Lower lobe of right lung (tissue), 2 donors: Measurements from ENCODE around the gene SNX27. TPM values are rescaled to one million over a fixed set of nuclear protein-coding genes. Genes with fewer than 3 reads are reported as not detected.

Experiments
- ATAC-seq, 2 donors: fragments of 200-7000 bp; cut with Tn5 transposase; one replicate each; pipeline ENCODE4 v1.9.1; 2020 to 2022; ENCODE audit warnings: mild to moderate bottlenecking in 2 of 2, moderate library complexity in 2 of 2
- DNase-seq: peaks from one replicate; pipeline ENCODE4 v3.0.0-alpha.2; 2020
- H3K27ac ChIP-seq: fragments of 200-600 bp; one replicate; pipeline ENCODE4 v1.8.0; 2022
- H3K27me3 ChIP-seq: fragments of 200-600 bp; one replicate; pipeline ENCODE4 v1.8.0; 2022; ENCODE audit warnings: low read depth
- H3K36me3 ChIP-seq: fragments of 200-600 bp; one replicate; pipeline ENCODE4 v1.8.0; 2022; ENCODE audit warnings: mild to moderate bottlenecking
- H3K4me1 ChIP-seq: fragments of 200-600 bp; one replicate; pipeline ENCODE4 v1.8.0; 2022
- H3K4me3 ChIP-seq: fragments of 200-600 bp; one replicate; pipeline ENCODE4 v1.8.0; 2022; ENCODE audit warnings: mild to moderate bottlenecking
- H3K9me3 ChIP-seq: fragments of 200-600 bp; one replicate; pipeline ENCODE4 v1.8.0; 2022
- CTCF ChIP-seq: fragments of 200-600 bp; IDR thresholded peaks from one replicate; pipeline ENCODE4 v1.8.0; 2022; ENCODE audit warnings: antibody characterized with exemption, mild to moderate bottlenecking
- intact Hi-C: fragments of 100-400 bp; cut with DNase I; formaldehyde crosslinking; loops from one replicate; pipeline ENCODE4 v1.11.0; 2022
- long read RNA-seq: library from polyadenylated mRNA; unstranded; transcript quantifications from one replicate; pipeline ENCODE4 v2.0.0, GENCODE V29; 2021
- total RNA-seq: library from RNA; stranded (reverse); fragmentation: NEBNext Ultra II Directional; extraction: Animal tissue kit (Norgen Biotek cat#: 25700); gene quantifications from one replicate; pipeline ENCODE4 v1.2.1, GENCODE V29; 2021
- donor health status: DM: no; HTN: yes; CAD: no; lungs with severe emphysema.

Gene SNX27
- 66.5 TPM for total RNA-seq
- long read RNA-seq, full-length matches to known transcripts, result 33 of 68 reads
- long read RNA-seq, partial matches to known transcripts, result 3 of 68 reads
- long read RNA-seq, other reads (novel, unspliced or antisense), result 32 of 68 reads

GRCh38 chr1:151611832-151612500 lies at the start of gene SNX27:
SNX27 (plus strand) TSS chr1:151612050; CDS start chr1:151612202, 152 bp downstream.
- DNase-seq, result peak; percentile 95
- Histone ChIP-seq H3K9me3 (no peaks in the 10 kb centered on the region), H3K4me1 (peaks cover 56% of the 10 kb centered on the region), H3K27me3 (no peaks in the 10 kb centered on the region), H3K36me3 (peaks cover 7% of the 10 kb centered on the region), H3K4me3 (peak within 1 kb of the TSS; percentile 99), H3K27ac (peak within 1 kb of the TSS; percentile 94)
- intact Hi-C loops, result no loop called here
- ATAC-seq, result peak; percentile 96 to 97
- TF ChIP-seq CTCF, result no peak

- Histone ChIP-seq H3K27me3 (no peaks in the 10 kb centered on the region), H3K36me3 (peaks cover 27% of the 10 kb centered on the region), H3K4me1 (no peaks in the 10 kb centered on the region), H3K9me3 (no peaks in the 10 kb centered on the region), H3K4me3 (no peak overlapping the region), H3K27ac (no peak overlapping the region)
- no peak for ATAC-seq
- DNase-seq, result no peak
- TF ChIP-seq CTCF, result no peak
- intact Hi-C loops, result no loop called here
Measured at GRCh38 chr1:151562661-151563060, 49.2 kb upstream of the SNX27 start.

DNA sequence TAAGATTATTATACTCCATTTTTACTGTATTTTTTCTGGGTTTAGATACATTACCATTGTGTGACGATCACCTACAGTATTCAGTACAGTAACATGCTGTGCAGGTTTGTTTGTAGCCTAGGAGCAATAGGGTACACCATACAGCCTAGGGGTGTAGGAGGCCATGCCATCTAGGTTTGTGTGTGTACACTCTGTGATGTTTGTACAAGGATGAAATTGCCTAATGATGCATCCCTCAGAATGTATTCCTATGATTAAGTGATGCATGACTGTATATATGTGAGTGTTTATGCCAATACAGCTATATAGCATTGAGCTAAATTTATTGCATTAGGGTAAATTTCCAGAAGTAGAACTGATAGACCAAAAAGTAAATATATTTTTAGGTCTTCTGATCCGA lies 48.5 kb upstream of the SNX27 start:
- Histone ChIP-seq H3K27ac (no peak overlapping the region), H3K4me3 (no peak overlapping the region), H3K9me3 (no peaks in the 10 kb centered on the region), H3K27me3 (no peaks in the 10 kb centered on the region), H3K36me3 (peaks cover 27% of the 10 kb centered on the region), H3K4me1 (no peaks in the 10 kb centered on the region)
- intact Hi-C loops, result no loop called here
- ATAC-seq (no peak), DNase-seq (no peak)
- TF ChIP-seq CTCF, result no peak

DNA sequence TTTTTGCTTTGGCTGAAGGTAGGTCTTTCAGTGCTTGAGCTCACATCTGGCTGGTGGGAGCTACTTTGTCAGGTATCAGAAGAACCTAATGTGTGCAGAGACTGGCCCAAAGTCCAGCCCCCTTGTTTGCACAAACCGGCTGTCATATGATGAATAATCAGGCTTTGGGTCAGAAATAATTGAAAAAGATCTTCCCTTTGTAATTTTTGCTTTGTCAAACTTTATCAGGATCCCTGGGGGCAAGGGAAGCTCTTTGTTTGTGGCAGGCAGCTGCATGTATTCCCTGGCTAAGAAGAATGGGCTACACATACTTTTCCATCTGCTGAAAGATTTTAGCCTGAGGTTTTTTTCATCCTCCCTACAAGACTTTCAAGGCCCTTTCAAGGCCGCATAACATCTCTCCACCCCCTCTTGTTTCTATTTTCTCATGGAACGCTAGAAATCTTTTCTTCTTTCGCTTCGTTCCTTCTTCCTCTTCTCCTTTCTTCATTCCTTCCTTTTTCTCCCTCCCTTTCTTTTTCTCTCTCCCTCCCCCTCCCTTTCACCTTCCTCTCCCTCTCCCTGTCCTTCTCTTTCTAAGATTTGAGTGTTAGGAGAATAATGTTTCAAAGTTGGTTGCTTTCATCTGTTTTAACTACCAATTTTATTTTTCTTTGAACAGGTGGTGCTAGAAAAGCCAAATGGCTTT lies 46.2 kb upstream of the SNX27 start:
- TF ChIP-seq CTCF, result no peak
- Histone ChIP-seq H3K4me1 (no peaks in the 10 kb centered on the region), H3K27ac (no peak overlapping the region), H3K9me3 (no peaks in the 10 kb centered on the region), H3K27me3 (no peaks in the 10 kb centered on the region), H3K36me3 (peaks cover 42% of the 10 kb centered on the region), H3K4me3 (no peak overlapping the region)
- no peak for ATAC-seq
- intact Hi-C loops, result no loop called here
- DNase-seq, result no peak

GRCh38 chr1:151568626-151569088 lies 43.2 kb upstream of the SNX27 start:
- TF ChIP-seq CTCF, result no peak
- DNase-seq (no peak), ATAC-seq (no peak)
- no peaks in the 10 kb centered on the region for H3K4me1 ChIP-seq
- peaks cover 64% of the 10 kb centered on the region for H3K36me3 ChIP-seq
- no peak overlapping the region for H3K27ac ChIP-seq
- intact Hi-C loops, result no loop called here
- no peak overlapping the region for H3K4me3 ChIP-seq
- no peaks in the 10 kb centered on the region for H3K9me3 ChIP-seq
- H3K27me3 ChIP-seq, result no peaks in the 10 kb centered on the region
